Measurements from ENCODE around the gene EFNA5. TPM values are rescaled to one million over a fixed set of nuclear protein-coding genes. Genes with fewer than 3 reads are reported as not detected.
"Not testable (repeated sequence)": the region's sequence is repeated elsewhere in the genome, so short reads cannot be mapped to it uniquely, and the experiment has no call there.

The EFNA5 gene
- total RNA-seq, 1 experiment from 2014 or later, result 19.7 TPM

DNA sequence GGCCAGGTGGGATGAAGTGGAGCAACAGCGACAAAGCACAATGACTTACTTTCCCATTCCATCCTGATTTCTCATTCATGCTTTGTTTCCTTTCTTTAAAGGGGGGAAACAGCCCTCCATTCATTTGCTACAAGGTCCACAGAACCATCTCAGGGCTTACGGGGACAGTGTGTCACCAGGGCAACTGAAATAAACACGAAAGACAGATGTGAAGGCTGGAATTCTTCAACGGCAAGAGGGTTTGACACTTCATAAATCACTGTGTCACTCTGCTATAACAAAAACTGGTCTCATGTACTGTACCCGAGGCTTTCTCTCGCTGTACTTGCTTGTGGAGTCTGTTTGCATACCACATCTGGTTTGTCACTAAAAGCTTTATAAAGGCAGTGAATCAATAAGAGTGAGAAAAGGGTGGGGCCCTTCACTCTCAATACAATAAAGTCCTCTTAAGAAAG is 150.8 kb downstream of the EFNA5 start:
- no peak for DNase-seq (ENCODE audit: low spot score)

DNA sequence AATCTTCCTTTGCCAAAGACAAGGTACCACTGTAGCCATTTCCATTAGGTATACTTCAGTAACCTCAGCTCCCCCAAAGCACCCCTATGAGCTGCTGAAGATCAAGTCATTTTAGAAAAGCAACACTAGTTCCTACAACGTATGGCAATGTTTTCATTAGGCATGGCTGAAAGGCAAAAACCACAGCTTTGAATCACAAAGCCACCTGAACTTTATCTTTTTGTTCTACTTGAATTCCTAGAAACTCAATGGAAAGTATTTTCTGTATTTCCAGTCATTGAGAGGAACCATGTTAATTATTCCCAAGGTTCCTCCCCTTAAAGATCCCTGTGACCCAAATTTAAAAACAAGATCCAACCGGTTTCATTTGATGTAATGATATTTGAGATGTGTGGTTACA is 152.1 kb downstream of the EFNA5 start:
- DNase-seq (ENCODE audit: low spot score), result no peak

DNA sequence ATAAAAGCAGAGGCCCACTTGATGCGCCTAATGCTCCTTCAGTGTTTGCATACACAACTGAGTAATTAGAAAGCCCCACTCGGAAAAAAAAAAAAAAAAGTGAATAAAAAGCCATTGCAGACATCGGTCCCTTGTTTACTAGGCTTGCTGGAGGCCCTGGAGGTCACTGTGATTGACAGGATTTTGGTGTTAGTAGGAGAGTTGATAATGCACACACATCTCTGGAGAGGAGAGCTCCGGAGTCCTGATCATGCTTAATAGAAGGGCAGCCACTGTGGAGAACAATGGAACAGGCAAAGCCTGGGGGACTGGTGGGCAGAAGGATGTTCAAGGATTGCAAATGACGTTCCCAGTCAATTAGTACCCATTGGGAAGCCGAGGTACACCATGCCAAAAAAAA is 152.5 kb downstream of the EFNA5 start:
- DNase-seq (ENCODE audit: low spot score), result no peak

DNA sequence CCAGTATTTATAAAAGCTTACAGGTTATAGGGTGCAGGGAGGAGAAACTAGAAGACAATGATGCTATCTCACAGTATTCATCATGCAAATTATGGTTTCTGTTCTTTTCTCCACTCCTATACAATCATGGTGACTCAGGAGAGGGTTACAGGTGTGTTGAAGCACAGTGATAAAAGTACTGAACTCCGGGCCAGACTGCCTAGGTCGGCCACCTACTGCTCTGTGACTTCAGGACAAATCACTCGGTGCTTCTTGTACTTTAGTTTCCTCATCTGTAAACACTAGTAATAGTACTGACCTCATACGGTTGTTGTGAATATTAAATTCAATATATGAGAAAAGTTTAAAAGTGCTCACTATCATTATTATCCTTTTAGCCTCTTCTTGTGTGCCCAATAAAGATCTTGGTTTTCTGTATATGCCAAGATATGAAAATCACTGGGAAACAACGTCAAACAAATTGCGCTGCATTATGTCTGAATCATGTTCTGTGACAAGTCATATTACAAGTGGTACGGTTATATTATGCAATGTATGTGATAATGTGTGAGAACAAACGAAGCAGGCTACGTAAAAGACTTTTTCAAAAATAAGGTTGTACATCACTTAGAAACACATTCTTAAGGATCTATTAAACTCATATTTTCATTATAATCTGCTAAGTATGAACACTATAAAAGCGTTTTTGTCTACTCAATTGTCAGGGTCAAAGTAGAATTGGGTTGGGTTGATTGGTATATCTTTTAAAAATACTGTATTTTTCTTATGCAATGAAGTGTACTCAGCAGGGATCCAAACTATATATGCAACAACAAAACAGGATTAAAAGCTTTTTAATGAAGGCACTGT is 153.3 kb downstream of the EFNA5 start:
- no peak for DNase-seq (ENCODE audit: low spot score)

DNA sequence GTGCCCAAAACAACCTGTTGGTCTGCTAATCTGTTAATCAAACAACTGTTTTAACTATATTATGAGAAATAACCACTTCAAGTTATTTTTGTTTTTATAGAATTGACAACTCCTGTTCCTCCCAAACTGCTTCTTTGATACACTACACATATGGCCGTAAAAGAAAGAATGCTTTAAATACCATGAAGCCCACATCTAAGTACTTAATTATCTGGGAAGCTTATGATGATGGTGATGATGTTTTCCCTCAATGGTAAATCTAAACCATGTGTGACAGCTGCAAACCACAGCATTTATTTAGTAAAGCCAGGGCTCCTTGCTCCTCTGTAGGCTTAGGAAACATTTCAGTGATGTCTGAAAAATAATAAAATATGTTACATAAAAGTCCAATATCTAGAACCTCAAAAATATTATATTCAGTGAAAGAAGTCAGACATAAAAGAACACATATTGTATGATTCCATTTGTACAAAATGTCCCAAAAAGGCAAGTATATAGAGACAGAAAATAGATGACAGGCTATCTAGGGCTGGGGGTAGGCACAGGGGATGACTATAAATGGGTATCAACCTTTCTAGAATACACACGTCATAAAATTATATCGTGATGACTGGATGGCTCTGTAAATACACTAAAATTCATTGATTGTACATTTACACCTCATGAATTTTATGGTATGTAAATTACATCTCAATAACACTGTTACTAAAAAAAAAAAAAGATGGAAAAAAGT is 154.1 kb downstream of the EFNA5 start:
- peak; percentile 27 for DNase-seq (ENCODE audit: low spot score)

DNA sequence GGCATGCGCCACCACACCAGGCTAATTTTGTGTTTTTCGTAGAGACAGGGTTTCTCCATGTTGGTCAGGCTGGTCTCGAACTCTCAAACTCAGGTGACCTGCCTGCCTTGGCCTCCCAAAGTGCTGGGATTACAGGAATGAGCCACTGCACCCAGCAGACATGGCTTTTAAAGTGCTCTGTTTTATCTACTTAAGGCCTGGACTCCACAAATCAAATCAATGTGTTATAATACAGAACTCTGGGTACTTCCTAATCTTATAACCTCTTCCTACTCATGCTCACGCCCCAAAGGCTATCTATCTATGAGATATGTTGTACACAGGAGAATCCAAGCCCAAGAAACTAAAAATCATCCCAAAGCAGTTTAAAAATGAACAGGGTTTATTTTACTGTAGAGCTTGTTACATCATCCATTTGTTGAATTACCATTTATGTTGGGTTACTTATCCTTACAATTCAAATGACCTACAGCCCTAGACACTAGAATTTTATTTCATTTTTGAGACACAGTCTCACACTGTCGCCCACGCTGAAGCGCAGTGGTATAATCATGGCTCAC is 155.1 kb downstream of the EFNA5 start:
- DNase-seq (ENCODE audit: low spot score), result no peak

DNA sequence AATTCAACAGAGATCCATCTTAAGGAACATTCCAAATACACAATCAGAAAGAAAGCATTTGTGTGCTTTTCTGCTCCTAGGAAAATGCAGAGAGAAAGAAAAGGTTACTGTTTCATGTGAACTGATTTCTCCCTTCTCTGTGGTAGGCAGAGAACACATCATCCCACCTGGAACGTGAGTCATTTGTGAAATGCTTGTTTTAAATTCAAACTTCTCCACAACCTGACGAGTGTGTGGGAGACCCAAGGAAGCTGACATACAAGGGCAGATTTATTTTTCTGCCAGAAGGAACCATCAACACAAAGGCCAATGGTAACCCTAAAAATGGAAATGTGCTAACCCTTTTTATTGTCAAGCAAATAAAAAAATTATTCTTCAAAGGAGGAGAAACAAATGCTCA is 156.4 kb downstream of the EFNA5 start:
- no peak for DNase-seq (ENCODE audit: low spot score)

DNA sequence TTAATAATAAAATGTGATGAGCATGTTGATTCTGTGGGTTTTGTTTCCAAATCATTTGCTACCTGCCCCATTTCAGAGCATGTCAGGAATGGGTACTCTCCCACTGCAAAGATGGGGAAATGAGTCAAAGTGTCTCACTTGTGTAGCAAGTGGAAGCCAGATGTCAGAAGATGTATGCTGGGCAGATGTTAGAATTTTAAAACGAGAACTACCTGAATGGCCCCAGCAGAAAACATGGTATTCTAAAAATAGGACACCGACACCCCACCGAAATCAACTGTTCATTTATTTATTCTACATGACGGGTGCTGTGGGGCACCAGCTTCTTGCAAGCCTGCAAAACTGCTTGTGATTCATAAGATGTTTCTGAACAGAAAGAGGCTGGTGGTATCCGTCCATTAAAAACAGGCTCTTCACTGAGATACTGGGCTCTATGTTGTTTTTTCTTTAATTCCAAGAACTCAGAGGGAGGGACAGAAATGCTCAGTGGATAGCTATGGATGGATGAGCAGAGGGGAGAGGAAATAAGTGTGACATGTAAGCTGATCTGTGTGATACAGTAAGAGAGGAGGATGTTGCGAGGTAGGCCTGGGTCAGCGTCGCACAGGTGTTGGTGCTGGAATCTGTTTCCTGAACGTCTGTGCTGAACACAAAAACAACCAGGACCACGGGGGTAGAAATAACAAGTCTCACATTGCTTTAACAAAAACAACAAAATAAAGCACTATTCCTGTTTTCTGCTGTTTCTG is 157.2 kb downstream of the EFNA5 start:
- no peak for DNase-seq (ENCODE audit: low spot score)

DNA sequence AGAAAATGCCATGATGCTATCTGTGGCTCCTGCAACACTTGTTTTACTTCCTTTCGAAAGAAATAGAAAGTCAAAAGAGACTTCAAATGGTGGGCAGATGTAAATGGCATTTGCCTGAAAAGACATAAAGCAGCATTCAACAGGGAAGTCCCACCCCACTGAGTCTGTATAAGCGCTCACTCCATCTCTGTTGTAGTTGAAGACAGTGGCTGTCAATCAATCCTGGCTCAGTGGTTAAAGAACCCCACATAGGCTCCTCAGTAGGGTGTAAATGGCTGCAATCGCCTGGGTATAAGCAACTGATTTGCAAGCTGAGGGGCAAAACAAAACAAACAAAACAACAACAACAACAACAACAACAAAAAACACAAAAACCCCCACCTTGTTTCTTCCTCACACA is 158.7 kb downstream of the EFNA5 start:
- no peak for DNase-seq (ENCODE audit: low spot score)

DNA sequence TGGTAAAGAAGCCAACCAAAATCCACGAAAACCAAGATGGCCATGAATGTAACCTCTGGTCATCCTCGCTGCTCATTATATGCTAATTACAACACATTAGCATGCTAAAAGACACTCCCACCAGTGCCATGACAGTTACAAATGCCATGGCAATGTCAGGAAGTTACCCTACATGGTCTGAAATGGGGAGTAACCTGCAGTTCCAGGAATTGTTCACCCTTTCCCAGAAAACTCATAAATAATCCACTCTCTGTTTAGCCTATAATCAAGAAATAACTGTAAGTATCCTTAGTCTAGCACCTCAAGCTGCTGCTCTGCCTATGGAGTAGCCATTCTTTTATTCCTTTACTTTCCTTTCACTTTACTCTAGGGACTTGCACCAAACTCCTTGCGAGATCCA is 160.6 kb downstream of the EFNA5 start:
- no peak for DNase-seq (ENCODE audit: low spot score)

DNA sequence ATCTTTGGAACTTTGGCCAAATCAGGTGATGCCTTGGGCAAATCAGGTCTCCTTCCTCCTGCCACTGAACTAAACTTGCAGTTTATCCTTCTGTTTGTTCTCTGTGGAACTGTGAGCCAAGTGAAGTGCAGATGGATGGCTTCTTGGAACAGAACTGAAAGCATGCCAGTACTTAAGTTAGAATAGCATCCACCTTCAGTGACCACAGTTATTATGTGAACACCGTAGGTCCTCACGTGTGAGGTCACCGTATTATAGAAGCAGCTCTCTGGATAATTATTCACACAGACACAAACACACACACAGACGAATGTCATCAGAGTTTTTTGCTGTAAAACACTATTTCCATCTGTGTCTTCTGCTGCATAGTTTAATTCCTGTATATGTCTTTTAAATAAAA is 162.6 kb downstream of the EFNA5 start:
- DNase-seq (ENCODE audit: low spot score), result no peak

DNA sequence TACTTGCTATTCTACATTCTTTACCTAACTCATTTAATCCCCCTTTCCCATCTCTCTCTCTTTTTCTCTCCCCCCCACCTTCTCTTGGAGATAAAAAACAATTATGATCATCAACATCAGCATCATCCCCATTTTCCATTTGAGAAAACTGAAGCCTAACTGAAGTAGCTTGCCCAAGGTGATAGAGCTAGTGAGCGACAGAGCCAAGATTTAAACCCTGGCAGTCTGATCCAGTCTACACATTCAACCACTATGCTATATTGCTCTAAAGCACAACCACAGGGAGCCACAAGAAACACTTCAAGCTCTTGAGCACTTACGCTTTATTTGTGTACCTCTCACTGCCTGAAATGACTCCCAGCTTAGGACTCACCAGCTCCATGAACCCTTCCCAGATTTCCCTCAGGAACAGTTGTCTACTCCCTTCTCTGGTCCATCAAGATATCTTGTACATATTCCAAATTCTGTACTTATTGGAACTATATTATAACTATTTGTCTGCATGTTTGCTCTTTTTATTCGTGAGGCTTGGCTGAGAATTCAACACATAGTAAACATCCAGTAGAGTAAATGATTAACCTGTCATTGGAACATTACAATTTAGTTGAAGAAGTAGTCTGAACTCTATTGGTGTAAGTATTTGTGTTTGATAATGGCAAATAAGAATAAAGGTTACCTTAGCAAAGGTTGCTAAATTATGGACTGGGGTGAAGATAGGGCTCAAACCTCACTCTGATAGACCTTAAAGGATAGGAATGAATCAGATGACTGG is 164.8 kb downstream of the EFNA5 start:
- no peak for DNase-seq (ENCODE audit: low spot score)

DNA sequence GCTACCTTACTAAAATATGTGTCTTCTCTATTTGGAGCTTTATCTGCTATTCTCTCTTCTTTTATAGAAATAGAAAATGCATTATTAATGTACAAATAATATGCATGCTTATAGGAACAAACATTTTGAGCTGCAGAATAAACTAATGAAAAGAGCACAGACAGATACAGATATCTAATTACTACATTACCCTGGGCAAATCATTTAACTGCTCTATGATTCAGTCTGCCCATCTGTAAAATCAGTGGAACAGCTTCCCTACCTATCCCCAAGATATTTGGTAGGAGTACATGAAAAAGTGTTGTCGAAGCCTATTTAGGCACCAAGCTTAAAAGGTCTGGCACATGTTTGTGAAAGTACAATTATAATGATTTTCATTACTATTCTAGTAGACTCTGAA is 166.3 kb downstream of the EFNA5 start:
- no peak for DNase-seq (ENCODE audit: low spot score)

DNA sequence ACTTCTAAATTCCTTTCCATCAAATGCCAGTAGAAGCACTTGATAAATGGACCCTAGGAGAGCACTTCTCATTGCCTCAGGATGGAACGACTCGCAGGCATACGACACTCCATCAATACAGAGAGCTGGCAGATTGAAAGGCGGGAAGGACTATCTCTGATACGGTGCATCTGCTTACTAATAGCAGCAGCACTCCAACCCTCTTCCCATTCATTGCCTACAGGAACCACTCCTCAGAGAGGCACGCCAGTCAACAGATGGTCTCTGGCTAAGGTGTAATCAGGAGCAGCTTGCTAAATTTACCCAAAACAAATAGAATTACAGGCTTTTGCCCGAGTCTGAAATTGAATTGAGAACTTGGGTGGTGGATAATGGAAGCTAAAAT is 168.1 kb downstream of the EFNA5 start:
- no peak for DNase-seq (ENCODE audit: low spot score)

DNA sequence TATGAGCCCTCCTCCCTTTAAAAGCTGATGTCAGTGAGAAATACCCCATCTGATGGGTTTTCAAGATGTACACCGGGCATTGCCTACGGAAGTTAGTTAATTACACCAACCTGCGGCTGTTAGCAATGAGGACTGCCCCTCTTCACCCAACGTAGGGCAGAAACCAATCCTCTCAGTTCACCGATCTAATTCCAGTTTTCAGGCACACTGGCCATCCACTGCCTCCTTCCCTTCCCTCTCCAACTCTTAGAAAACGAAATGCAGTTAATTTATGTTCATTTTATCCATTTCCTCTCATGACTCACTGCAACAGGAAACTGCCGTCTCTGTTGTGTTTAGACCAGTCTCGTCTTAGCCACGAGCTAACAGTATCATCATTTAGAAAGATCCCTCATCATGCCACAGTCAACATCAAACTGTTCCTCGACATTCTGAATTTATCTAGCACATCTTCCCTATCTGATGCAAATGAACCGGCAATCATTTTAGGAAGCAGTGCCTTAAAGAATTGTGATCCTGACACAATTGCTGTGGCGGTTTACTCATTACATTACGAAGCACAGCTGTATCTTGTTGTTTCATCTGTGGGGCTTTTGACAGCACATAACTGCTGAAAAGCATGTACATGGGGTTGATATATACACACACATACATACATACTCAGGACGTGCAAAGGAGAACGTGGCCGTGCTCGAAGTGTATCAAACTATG is 168.6 kb downstream of the EFNA5 start:
- DNase-seq (ENCODE audit: low spot score), result peak; percentile 40

DNA sequence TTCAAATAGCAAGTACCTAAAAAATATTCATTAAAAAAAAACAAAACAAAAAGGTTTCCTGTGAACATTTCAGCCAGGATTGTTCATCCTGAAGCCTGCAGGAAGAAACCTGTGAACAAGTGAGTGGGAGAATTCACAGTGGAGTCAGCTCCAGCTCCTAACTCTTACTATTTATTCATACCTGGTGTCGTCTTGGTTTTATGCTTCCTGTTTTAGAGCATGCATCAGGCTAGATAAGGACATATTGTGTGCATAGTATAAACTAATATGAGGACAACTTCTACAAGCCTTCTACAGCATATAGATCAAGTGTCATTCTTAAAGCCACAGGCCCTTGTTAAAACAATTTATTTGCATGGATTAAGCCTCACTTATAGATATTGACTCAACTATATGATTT is 169.9 kb downstream of the EFNA5 start:
- no peak for DNase-seq (ENCODE audit: low spot score)

DNA sequence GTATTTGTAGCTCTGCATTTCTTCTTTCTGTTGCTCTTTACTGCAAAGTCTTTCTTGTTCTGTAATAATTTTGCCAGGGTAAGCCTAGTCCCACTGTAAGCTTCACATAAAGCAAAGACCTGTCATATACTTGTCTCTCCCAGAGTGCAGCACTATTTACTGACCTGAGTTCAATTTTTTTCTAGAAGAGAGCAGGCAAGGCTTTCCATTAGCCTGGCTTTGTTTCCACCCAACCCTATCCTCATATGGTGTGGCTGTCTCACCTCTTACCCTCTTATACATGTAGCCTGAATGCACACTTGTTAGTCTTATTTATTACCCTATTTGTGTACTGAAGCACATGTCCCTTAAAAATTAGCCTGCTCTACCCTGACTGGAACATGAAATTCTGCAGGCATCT is 170.4 kb downstream of the EFNA5 start:
- DNase-seq (ENCODE audit: low spot score), result no peak

DNA sequence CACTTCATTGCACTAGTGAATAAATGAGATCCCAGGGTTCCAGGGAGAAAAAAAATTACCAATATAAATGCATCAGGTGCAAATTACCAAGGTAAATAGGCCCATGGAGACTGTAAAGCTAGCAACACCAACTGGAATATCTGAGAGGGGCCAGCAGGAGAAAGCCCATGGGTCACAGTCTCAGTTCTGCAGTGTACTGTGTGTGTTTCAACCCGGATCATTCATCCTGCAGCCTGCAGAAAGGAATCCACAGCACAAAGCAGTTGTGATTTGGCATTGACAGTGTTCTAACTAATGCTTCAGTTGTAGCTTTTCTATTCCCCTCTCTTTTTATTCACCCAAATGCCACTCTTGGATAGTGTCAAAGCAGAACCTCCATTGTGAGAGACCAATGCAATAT is 171.0 kb downstream of the EFNA5 start:
- DNase-seq (ENCODE audit: low spot score), result no peak

DNA sequence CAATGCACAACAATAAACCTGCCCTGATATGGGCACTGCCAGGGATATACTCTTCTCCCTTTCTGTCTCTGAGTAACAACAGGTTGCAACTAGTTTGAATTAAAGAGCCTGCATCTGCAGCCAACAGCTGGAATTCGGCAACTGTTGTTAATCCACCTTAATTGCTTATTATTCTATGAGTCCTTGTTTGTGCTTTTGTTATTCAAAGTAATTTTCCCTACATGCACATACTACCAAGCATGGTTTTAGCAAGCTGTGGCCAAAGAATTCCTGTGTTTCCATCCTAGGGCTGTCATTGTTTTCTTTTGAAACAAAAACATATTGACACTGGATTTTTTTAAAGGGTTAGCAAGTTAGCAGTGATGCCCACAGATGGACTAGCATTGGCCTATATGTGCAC is 171.5 kb downstream of the EFNA5 start:
- DNase-seq (ENCODE audit: low spot score), result no peak

DNA sequence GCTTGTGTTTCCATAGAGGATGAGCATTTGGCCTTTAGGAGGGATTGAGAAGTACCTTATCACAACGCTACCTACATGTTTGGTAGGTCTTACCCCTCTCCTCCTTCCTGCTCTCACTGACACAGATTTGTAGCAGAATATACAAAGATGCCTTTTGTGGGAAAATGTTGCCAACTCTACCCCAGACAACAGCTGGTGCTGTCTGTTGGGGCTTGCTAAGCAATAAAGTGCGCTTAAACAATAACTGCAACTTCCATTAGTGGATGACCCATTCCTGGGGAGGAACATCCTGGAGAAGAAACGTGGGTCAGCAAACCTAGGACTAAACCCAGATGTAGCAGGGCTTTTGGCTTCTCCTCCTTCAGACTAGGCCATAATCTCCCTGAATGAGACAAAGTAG is 174.3 kb downstream of the EFNA5 start:
- no peak for DNase-seq (ENCODE audit: low spot score)

DNA sequence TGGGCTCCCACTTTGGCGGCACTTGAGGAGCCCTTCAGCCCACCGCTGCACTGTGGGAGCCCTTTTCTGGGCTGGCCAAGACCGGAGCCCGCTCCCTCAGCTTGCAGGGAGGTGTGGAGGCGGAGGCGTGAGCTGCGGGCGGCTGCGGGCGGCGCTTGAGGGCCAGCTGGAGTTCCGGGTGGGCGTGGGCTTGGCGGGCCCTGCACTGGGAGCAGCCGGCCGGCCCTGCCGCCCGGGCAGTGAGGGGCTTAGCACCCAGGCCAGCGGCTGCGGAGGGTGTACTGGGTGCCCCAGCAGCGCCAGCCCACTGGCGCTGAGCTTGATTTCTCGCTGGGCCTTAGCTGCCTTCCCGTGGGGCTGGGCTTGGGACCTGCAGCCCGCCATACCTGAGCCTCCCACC is 176.6 kb downstream of the EFNA5 start:
- not testable (repeated sequence) for DNase-seq (ENCODE audit: low spot score)

Measured in H4 (cell line).